K562 (cell line): ENCODE results near the gene RNH1. TPM values are rescaled to one million over a fixed set of nuclear protein-coding genes. Genes with fewer than 3 reads are reported as not detected.

Experiments
- BRD4 ChIP-seq: fragments of 200-600 bp; sonication (generic); IDR thresholded peaks from 2 replicates; pipeline ENCODE4 v1.6.1; 2017; ENCODE audit warnings: inconsistent platforms
- CBFB ChIP-seq: sonication (generic); formaldehyde crosslinking; IDR thresholded peaks from 2 replicates; pipeline ENCODE4 v1.4.0; 2020; ENCODE audit warnings: mild to moderate bottlenecking, missing genetic modification reagents
- CHD1 ChIP-seq: fragments of 200-600 bp; sonication (generic); IDR thresholded peaks from one replicate; pipeline ENCODE4 v1.6.1; 2012; ENCODE audit warnings: mild to moderate bottlenecking, moderate library complexity, low read length, inconsistent platforms
- CREB1 ChIP-seq, 2 experiments: sonication (generic) in 1 of 2; formaldehyde crosslinking in 1 of 2; IDR thresholded peaks; 2 replicates each; pipeline versions ENCODE4 v1.6.1 to v1.8.0; 2012 to 2022; ENCODE audit warnings: inconsistent platforms in 1 of 2, mild to moderate bottlenecking in 1 of 2, missing genetic modification reagents in 1 of 2, moderate library complexity in 1 of 2
- ELF1 ChIP-seq: fragments of 200-800 bp; sonication (Bioruptor generic); IDR thresholded peaks from 2 replicates; pipeline ENCODE4 v1.6.1; 2016; ENCODE audit warnings: missing genetic modification characterization, missing compliant biosample characterization
- ESRRA ChIP-seq: fragments of 450-650 bp; IDR thresholded peaks from 2 replicates; pipeline ENCODE4 v1.6.1; 2014; ENCODE audit warnings: low read depth, mild to moderate bottlenecking, moderate library complexity, borderline replicate concordance
- GATAD2A ChIP-seq: fragments of 450-650 bp; IDR thresholded peaks from 2 replicates; pipeline ENCODE4 v1.6.1; 2017
- GATAD2B ChIP-seq: fragments of 450-650 bp; IDR thresholded peaks from 2 replicates; pipeline ENCODE4 v1.6.1; 2017; ENCODE audit warnings: mild to moderate bottlenecking, borderline replicate concordance
- HDAC3 ChIP-seq: fragments of 450-650 bp; IDR thresholded peaks from 2 replicates; pipeline ENCODE4 v1.6.1; 2018; ENCODE audit warnings: borderline replicate concordance, mild to moderate bottlenecking, moderate library complexity; ENCODE audit not compliant: partially characterized antibody
- MECOM ChIP-seq: fragments of 250-450 bp; sonication (Bioruptor Pico); IDR thresholded peaks from 2 replicates; pipeline ENCODE4 v1.8.0; 2022; ENCODE audit warnings: inconsistent platforms
- MTA2 ChIP-seq: fragments of 450-650 bp; IDR thresholded peaks from 2 replicates; pipeline ENCODE4 v1.6.1; 2016; ENCODE audit warnings: low read depth
- NFRKB ChIP-seq: fragments of 450-650 bp; IDR thresholded peaks from 2 replicates; pipeline ENCODE4 v1.6.1; 2016; ENCODE audit warnings: low read depth
- POLR2AphosphoS2 ChIP-seq: IDR thresholded peaks from 2 replicates; pipeline ENCODE4 v1.6.1; 2012; ENCODE audit warnings: low read length, improper control_type of control experiment
- POLR2B ChIP-seq: fragments of 450-650 bp; IDR thresholded peaks from 2 replicates; pipeline ENCODE4 v1.6.1; 2018; ENCODE audit warnings: low read depth; ENCODE audit not compliant: partially characterized antibody
- POLR2G ChIP-seq: fragments of 200-400 bp; formaldehyde crosslinking; IDR thresholded peaks from 2 replicates; pipeline ENCODE4 v1.6.1; 2017; ENCODE audit warnings: low read depth, mild to moderate bottlenecking, antibody characterized with exemption, low read length, moderate library complexity
- SMAD4 ChIP-seq: fragments of 250-450 bp; sonication (Bioruptor Pico); conservative IDR thresholded peaks from 2 replicates; pipeline ENCODE4 v1.8.0; 2021; ENCODE audit warnings: inconsistent platforms, mild to moderate bottlenecking, moderate library complexity
- SNRNP70 ChIP-seq: fragments of 200-400 bp; formaldehyde crosslinking; optimal IDR thresholded peaks from 2 replicates; pipeline ENCODE3; 2017; ENCODE audit warnings: low read depth, low read length
- SRSF1 ChIP-seq: fragments of 200-400 bp; formaldehyde crosslinking; IDR thresholded peaks from 2 replicates; pipeline ENCODE4 v1.6.1; 2017; ENCODE audit warnings: mild to moderate bottlenecking, low read depth, low read length, moderate library complexity
- TCF7 ChIP-seq: sonication (generic); IDR thresholded peaks from 2 replicates; pipeline ENCODE4 v1.6.1; 2016; ENCODE audit warnings: antibody characterized with exemption, borderline replicate concordance
- ZNF253 ChIP-seq: fragments of 250-450 bp; sonication (Bioruptor Pico); conservative IDR thresholded peaks from 2 replicates; pipeline ENCODE4 v1.6.1; 2021; ENCODE audit warnings: mild to moderate bottlenecking
- ZNF263 ChIP-seq: sonication (generic); formaldehyde crosslinking; IDR thresholded peaks from 2 replicates; pipeline ENCODE4 v1.8.0; 2022; ENCODE audit warnings: mild to moderate bottlenecking, missing genetic modification reagents, borderline replicate concordance
- ZNF586 ChIP-seq: fragments of 450-650 bp; formaldehyde crosslinking; conservative IDR thresholded peaks from 2 replicates; pipeline ENCODE4 v1.4.0; 2020; ENCODE audit warnings: mild to moderate bottlenecking, moderate library complexity
- ZNF699 ChIP-seq: fragments of 250-450 bp; sonication (Bioruptor Pico); IDR thresholded peaks from 2 replicates; pipeline ENCODE4 v1.8.0; 2021; ENCODE audit warnings: mild to moderate bottlenecking, moderate library complexity; ENCODE audit not compliant: insufficient replicate concordance
- polyA plus RNA-seq, 8 experiments: library from polyadenylated mRNA; depleted of rRNA in 4 of 8; stranded (reverse) in 5 of 8; unstranded in 3 of 8; fragments of >200 nt; fragmentation: Nextera tagmentation in 2 of 8; fragmentation: Illumina TruSeq in 1 of 8; extraction: Ambion mirVana in 2 of 8; extraction: Trizol in 1 of 8; gene quantifications; 2 replicates each; pipeline versions ENCODE4 v1.2.1 to v1.2.3, GENCODE V29; 2011 to 2014; ENCODE audit warnings: inconsistent platforms in 1 of 8, missing spikeins in 1 of 8
- total RNA-seq, 7 experiments: library from RNA; depleted of rRNA in 6 of 7; stranded (reverse); fragments of >200 nt in 6 of 7; fragmentation: Illumina TruSeq in 2 of 7; extraction: Trizol in 2 of 7; gene quantifications; 2 replicates each; pipeline versions ENCODE4 v1.2.1 to v1.2.3, GENCODE V29; 2011 to 2021; ENCODE audit warnings: low replicate concordance in 1 of 7
- TF ChIP-seq, protein P1 (sequence below): IDR thresholded peaks from 3 replicates; pipeline ENCODE4 v1.6.1; 2011; ENCODE audit warnings: borderline replicate concordance, mild to moderate bottlenecking; ENCODE audit not compliant: insufficient read length, insufficient read depth
- TF ChIP-seq, protein P2 (sequence below), 2 experiments: fragments of 450-650 bp; IDR thresholded peaks; 2 replicates each; pipeline ENCODE4 v1.6.1; 2016
- TF ChIP-seq, protein P3 (sequence below), 2 experiments: fragments of 450-650 bp in 1 of 2; sonication (generic) in 1 of 2; formaldehyde crosslinking in 1 of 2; IDR thresholded peaks in 1 of 2; conservative IDR thresholded peaks in 1 of 2; 2 replicates each; pipeline versions ENCODE4 v1.6.1 to v1.8.1; 2016 to 2023; ENCODE audit warnings: mild to moderate bottlenecking in 2 of 2, moderate library complexity in 2 of 2, inconsistent platforms in 1 of 2, missing genetic modification reagents in 1 of 2

Gene RNH1
- total and polyA plus RNA-seq, 9 of the 15 experiments (the other 6 are each of a cell fraction or from before 2014, with no cell fraction given): 2.5 to 160 (median 44.3) TPM

DNA sequence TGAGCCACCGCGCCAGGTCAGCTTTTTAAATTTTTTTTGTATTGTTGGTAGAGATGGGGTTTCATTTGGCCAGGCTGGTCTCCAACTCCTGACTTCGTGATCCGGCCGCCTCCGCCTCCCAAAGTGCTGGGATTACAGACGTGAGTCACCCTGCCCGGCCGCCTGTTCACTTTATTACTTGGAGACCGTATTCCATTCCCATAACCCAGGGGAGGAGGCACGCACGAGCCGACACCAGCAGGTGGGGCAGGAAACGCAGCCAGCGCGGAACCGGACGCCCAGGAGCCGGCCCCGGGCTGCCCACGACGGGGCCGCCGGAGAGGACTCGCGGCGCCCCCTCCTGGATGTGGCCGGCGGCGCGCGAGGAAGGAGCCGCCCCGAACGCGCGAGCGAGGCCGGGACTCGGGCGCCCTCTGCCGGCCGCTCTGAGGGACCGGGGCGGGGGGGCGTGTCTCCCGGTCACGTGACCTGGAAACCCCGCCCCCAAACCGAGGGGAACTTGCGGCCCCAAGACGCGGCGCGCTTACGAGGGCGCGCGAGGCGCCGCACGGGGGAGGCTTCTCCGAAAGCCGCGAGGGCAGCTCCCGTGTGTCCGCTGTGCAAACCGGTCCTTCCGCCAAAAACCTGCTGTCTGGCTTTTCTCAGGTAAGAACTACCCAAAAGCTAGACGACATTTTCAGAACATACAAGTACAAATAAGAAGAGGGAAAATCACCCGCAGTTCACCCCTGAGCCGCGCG lies 11.6 kb upstream of the RNH1 start (continued):
- TF ChIP-seq CREB1 (IDR thresholded peaks at IDR 0.05) (peak; percentile 47), CREB1 (CRISPR knock-in tag; IDR thresholded peaks at IDR 0.05) (peak; percentile 71; the same call in 1 of the 2 replicates), GATAD2A (no peak), ZNF699 (CRISPR knock-in tag) (no peak), POLR2B (no peak), CBFB (0 out of 2 replicates have a peak, but pooled peaks have one; percentile 60), TCF7 (peak; percentile 43; the same call in 1 of the 2 replicates), ESRRA (peak; percentile 66; the same call in 1 of the 2 replicates), MECOM (no peak), POLR2G (peak; percentile 83), GATAD2B (peak; percentile 96), POLR2AphosphoS2 (no peak), NFRKB (no peak), MTA2 (0 out of 2 replicates have a peak, but pooled peaks have one; percentile 11), ZNF586 (CRISPR knock-in tag) (no peak), HDAC3 (no peak), ZNF253 (no peak), CHD1 (peak; percentile 20), SMAD4 (CRISPR knock-in tag) (peak; percentile 96), ZNF263 (peak; percentile 64; the same call in 1 of the 2 replicates), ELF1 (peak; percentile 58; the same call in 1 of the 2 replicates), BRD4 (no peak), SNRNP70 (no peak), SRSF1 (no peak)
- TF ChIP-seq, protein P1, sequence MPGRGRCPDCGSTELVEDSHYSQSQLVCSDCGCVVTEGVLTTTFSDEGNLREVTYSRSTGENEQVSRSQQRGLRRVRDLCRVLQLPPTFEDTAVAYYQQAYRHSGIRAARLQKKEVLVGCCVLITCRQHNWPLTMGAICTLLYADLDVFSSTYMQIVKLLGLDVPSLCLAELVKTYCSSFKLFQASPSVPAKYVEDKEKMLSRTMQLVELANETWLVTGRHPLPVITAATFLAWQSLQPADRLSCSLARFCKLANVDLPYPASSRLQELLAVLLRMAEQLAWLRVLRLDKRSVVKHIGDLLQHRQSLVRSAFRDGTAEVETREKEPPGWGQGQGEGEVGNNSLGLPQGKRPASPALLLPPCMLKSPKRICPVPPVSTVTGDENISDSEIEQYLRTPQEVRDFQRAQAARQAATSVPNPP: no peak
- TF ChIP-seq, protein P2, sequence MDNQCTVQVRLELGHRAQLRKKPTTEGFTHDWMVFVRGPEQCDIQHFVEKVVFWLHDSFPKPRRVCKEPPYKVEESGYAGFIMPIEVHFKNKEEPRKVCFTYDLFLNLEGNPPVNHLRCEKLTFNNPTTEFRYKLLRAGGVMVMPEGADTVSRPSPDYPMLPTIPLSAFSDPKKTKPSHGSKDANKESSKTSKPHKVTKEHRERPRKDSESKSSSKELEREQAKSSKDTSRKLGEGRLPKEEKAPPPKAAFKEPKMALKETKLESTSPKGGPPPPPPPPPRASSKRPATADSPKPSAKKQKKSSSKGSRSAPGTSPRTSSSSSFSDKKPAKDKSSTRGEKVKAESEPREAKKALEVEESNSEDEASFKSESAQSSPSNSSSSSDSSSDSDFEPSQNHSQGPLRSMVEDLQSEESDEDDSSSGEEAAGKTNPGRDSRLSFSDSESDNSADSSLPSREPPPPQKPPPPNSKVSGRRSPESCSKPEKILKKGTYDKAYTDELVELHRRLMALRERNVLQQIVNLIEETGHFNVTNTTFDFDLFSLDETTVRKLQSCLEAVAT (IDR thresholded peaks at IDR 0.05): no peak
- TF ChIP-seq, protein P3, sequence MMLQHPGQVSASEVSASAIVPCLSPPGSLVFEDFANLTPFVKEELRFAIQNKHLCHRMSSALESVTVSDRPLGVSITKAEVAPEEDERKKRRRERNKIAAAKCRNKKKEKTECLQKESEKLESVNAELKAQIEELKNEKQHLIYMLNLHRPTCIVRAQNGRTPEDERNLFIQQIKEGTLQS (IDR thresholded peaks at IDR 0.05): peak; percentile 52
- TF ChIP-seq, protein P3 (CRISPR knock-in tag; conservative IDR thresholded peaks at IDR 0.05): peak; percentile 85
